ENCODE data around the gene ZNF385C. TPM values are rescaled to one million over a fixed set of nuclear protein-coding genes. Genes with fewer than 3 reads are reported as not detected.

The ZNF385C gene
- total RNA-seq, 4 donors from 2014 or later = not detected

- ATAC-seq = no peak
- peaks cover 57% of the 10 kb centered on the region for H3K27me3 ChIP-seq
- H3K36me3 ChIP-seq = no peaks in the 10 kb centered on the region
- H3K9me3 ChIP-seq = no peaks in the 10 kb centered on the region
- TF ChIP-seq POLR2A (IDR thresholded peaks at IDR 0.05) (no peak), EP300 (IDR thresholded peaks at IDR 0.05) (no peak)
- no peak overlapping the region for H3K4me3 ChIP-seq
- 62 to 90% methylated on average over 2 to 6 of the region's 6 CpGs for WGBS, 2 donors (ENCODE audit: low coverage in 1 of 2)
- no peak overlapping the region for H3K27ac ChIP-seq
- H3K4me1 ChIP-seq = peaks cover 0 to 13% (median 9%) of the 10 kb centered on the region in 3 donors
Observed at GRCh38 chr17:42075789-42076188, 22.5 kb downstream of the ZNF385C start.

GRCh38 chr17:42072323-42073187 lies 25.7 kb downstream of the ZNF385C start:
- WGBS, 2 donors (ENCODE audit: low coverage in 1 of 2) = 58 to 80% methylated on average over 1 to 4 of the region's 67 CpGs
- no peaks in the 10 kb centered on the region for H3K36me3 ChIP-seq
- H3K9me3 ChIP-seq = no peaks in the 10 kb centered on the region
- peaks cover 0 to 13% (median 9%) of the 10 kb centered on the region in 3 donors for H3K4me1 ChIP-seq
- no peak for TF ChIP-seq EP300 (IDR thresholded peaks at IDR 0.05)
- TF ChIP-seq, protein P1, sequence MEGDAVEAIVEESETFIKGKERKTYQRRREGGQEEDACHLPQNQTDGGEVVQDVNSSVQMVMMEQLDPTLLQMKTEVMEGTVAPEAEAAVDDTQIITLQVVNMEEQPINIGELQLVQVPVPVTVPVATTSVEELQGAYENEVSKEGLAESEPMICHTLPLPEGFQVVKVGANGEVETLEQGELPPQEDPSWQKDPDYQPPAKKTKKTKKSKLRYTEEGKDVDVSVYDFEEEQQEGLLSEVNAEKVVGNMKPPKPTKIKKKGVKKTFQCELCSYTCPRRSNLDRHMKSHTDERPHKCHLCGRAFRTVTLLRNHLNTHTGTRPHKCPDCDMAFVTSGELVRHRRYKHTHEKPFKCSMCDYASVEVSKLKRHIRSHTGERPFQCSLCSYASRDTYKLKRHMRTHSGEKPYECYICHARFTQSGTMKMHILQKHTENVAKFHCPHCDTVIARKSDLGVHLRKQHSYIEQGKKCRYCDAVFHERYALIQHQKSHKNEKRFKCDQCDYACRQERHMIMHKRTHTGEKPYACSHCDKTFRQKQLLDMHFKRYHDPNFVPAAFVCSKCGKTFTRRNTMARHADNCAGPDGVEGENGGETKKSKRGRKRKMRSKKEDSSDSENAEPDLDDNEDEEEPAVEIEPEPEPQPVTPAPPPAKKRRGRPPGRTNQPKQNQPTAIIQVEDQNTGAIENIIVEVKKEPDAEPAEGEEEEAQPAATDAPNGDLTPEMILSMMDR (IDR thresholded peaks at IDR 0.05) = peak in 1 of 4 experiments; percentile 27
- H3K4me3 ChIP-seq = peak overlapping the region in 1 of 2 donors; percentile 43
- H3K27me3 ChIP-seq = peaks cover 71% of the 10 kb centered on the region
- ATAC-seq = peak; percentile 70
- H3K27ac ChIP-seq = no peak overlapping the region

- 8% methylated on average over 2 of the region's 3 CpGs; no CpG with 5 or more reads in 1 of the 2 donors for WGBS, 2 donors (ENCODE audit: low coverage in 1 of 2)
- no peak for ATAC-seq
- H3K4me1 ChIP-seq = peaks cover 0 to 13% (median 9%) of the 10 kb centered on the region in 3 donors
- H3K27me3 ChIP-seq = peaks cover 76% of the 10 kb centered on the region
- no peaks in the 10 kb centered on the region for H3K36me3 ChIP-seq
- TF ChIP-seq POLR2A (IDR thresholded peaks at IDR 0.05) (no peak), EP300 (IDR thresholded peaks at IDR 0.05) (no peak), POLR2AphosphoS5 (IDR thresholded peaks at IDR 0.05) (no peak)
- TF ChIP-seq, protein P1 (IDR thresholded peaks at IDR 0.05) = no peak
- H3K9me3 ChIP-seq = no peaks in the 10 kb centered on the region
- H3K27ac ChIP-seq = no peak overlapping the region
- H3K4me3 ChIP-seq = peak overlapping the region in 1 of 2 donors; percentile 43
Observed at GRCh38 chr17:42071810-42072209, 26.5 kb downstream of the ZNF385C start.

DNA sequence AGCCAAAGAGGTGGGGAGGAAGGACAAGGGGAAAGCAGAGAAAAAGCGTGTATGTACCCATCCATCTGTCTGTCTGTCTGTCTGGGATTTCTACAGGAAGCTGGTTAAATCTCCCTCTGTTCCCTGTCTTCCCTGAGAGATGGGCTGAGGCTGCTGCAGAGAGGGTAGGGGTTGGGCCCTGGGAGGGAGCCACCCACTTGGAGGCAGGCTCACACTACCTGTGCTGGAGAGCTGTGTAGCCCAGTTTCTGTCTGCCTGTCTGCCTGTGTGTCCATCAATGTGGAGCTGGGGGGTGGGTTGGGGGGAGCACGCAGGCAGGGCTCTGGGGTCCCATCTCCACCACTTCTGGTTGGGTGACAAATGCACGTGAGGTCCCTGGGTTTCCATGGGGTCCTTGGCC lies 29.3 kb downstream of the ZNF385C start:
- peaks cover 0 to 13% (median 9%) of the 10 kb centered on the region in 3 donors for H3K4me1 ChIP-seq
- H3K27me3 ChIP-seq = peaks cover 65% of the 10 kb centered on the region

GRCh38 chr17:42067371-42068091 lies 30.7 kb downstream of the ZNF385C start:
- TF ChIP-seq POLR2AphosphoS5 (IDR thresholded peaks at IDR 0.05) = no peak
- TF ChIP-seq, protein P1 (IDR thresholded peaks at IDR 0.05) = peak in 3 of 4 experiments; percentile 67 to 91 (median 84)
- H3K36me3 ChIP-seq = no peaks in the 10 kb centered on the region
- ATAC-seq = peak; percentile 54
- H3K9me3 ChIP-seq = no peaks in the 10 kb centered on the region
- H3K4me1 ChIP-seq = peaks cover 0 to 10% (median 7%) of the 10 kb centered on the region in 3 donors
- peaks cover 55% of the 10 kb centered on the region for H3K27me3 ChIP-seq
- no peak overlapping the region for H3K27ac ChIP-seq
- no peak overlapping the region for H3K4me3 ChIP-seq
- 28 to 56% methylated on average over 8 of the region's 12 CpGs for WGBS, 2 donors (ENCODE audit: low coverage in 1 of 2)

More for the DNA sequence above, 29.3 kb downstream of the ZNF385C start:
- Histone ChIP-seq H3K36me3 (no peaks in the 10 kb centered on the region), H3K27ac (no peak overlapping the region), H3K4me3 (no peak overlapping the region), H3K9me3 (no peaks in the 10 kb centered on the region)
- TF ChIP-seq POLR2AphosphoS5 (IDR thresholded peaks at IDR 0.05) = no peak
- TF ChIP-seq, protein P1 (IDR thresholded peaks at IDR 0.05) = no peak
- no peak for TF ChIP-seq EP300 (IDR thresholded peaks at IDR 0.05)
- TF ChIP-seq POLR2A (IDR thresholded peaks at IDR 0.05) = no peak
- WGBS, 2 donors (ENCODE audit: low coverage in 1 of 2) = 60 to 83% methylated on average over 1 of the region's 3 CpGs
- no peak for ATAC-seq
